Eye (tissue), 1 donor: ENCODE results near the gene GPATCH8.
"Not testable (repeated sequence)": the region's sequence is repeated elsewhere in the genome, so short reads cannot be mapped to it uniquely, and the experiment has no call there.

Source experiments
- DNase-seq: peaks from one replicate; pipeline ENCODE4 v3.0.0-alpha.2; 2015

GPATCH8 gene

GRCh38 chr17:44503147-44504029 lies at the start of gene GPATCH8:
Gene GPATCH8 (minus strand): TSS chr17:44503406. CDS start chr17:44503370, 36 bp downstream.
- peak; percentile 97 for DNase-seq

DNA sequence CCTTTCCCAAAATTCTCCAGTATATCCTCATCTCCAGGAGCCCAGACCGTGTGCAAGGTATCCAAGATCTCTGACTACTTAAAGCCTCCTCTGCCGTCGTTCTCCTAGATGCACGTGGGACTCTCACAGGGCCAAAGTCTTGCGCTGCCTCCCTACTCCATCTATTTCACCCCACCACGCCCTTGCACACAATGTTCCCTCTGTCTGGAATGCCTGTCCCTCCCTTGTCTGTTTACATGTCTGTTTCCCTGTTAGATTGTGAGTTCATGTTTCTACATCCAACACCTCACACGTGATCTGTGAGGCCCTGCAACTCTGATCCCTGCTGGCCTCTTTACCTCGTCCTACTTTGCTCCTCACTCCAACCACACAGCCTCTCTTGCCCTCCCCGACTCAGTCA lies 49.2 kb upstream of the GPATCH8 start:
- no peak for DNase-seq

GRCh38 chr17:44549686-44550085 lies 46.5 kb upstream of the GPATCH8 start:
- peak; percentile 79 for DNase-seq

GRCh38 chr17:44548376-44549230 lies 45.4 kb upstream of the GPATCH8 start:
- DNase-seq = peak; percentile 22

- peak; percentile 86 for DNase-seq
Measured at GRCh38 chr17:44547625-44548267, 44.5 kb upstream of the GPATCH8 start.

GRCh38 chr17:44546671-44547606 lies 43.7 kb upstream of the GPATCH8 start:
- DNase-seq = peak; percentile 19

GRCh38 chr17:44543905-44544523 lies 40.8 kb upstream of the GPATCH8 start:
- no peak for DNase-seq

DNA sequence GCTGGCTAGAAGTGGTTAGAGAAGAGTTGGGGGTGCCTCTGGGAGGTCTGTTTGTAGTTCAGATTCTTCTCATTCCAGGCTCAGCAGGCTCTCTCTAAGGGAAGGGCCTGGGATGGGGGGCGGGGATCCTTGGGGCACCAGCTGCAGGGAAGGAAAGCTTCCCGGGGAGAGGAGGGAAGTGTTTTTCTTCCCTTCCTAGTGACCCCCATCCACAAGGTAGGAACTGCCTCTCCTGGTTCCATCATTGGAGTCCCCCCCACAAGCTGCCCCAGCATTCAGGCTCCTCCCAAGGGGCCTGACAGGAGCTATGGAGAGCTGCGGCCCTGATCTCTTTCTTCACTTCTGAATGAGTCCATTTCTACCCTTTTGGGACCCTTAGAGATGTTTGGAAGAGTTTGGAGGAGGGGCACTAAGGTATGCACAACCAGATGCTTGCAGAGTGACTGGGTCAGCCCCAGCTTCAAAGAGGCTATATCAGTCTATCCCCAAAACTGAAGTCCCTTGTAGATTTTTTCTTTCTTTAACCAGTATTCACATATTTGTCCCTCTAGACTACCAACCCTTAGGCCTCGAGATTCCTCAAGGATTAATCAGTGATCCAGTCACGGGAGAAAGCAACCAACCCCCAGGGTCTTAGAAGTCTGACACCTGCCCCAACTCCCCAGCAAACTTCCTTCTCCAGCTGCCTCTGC lies 40.2 kb upstream of the GPATCH8 start:
- DNase-seq = peak; percentile 92

- peak; percentile 72 for DNase-seq
Measured at GRCh38 chr17:44541884-44542581, 38.8 kb upstream of the GPATCH8 start.

DNA sequence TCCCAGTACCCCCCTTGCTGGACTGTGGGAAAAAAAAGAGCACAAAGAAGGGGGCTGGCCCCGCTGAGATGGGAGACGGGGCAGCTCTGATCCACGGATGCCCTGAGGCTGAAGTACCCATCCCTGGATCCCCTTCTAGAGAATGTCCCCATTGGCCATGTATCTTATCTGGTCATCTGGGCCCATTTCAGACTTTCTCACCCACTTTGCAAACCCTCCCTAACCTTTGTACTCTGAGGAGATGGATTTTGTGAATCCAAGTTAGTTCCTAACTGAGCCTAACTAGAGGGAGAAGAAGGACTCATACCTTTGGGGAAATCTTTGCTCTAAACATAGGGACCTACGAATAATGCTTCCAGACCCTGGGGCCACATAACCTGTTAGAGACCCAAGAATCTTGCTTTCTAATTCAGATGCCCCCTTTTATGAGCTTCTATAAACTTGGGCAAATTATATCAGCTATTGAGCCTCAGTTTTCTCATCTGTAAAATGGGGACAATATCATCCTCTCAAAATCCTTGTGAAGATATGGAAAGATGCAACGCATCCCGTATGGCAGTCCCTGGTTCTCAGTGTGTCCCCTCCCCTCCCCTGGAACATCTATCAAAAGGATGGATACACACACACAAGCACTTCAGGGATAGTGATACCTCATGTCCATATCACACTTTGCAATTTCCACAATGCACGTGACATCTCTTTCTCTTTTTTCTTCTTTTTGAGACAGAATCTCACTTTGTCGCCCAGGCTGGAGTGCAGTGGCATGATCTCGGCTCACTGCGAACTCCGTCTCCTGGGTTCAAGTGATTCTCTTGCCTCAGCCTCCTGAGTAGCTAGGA lies 37.3 kb upstream of the GPATCH8 start:
- DNase-seq = peak; percentile 15

- peak; percentile 83 for DNase-seq
Measured at GRCh38 chr17:44539673-44540072, 36.5 kb upstream of the GPATCH8 start.

DNA sequence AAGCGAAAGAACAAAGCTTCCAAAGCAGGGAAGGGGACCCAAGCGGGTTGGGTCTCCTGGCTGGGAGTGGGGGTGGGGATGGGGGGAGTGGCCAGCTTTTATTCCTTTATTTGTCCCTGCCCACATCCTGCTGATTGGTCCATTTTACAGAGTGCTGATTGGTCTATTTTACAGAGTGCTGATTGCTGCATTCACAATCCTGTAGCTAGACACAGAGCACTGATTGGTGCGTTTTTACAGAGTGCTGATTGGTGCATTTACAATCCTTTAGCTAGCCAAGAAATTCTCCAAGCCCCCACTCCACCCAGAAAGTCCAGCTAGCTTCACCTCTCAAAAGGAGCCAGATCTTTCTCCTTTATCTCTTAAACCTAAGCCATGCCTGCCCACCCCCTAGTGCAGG lies 34.7 kb upstream of the GPATCH8 start:
- DNase-seq = not testable (repeated sequence)

- DNase-seq = peak; percentile 47
Measured at GRCh38 chr17:44536090-44536953, 33.1 kb upstream of the GPATCH8 start.

GRCh38 chr17:44533533-44534246 lies 30.5 kb upstream of the GPATCH8 start:
- peak; percentile 97 for DNase-seq

GRCh38 chr17:44530896-44531418 lies 27.8 kb upstream of the GPATCH8 start:
- no peak for DNase-seq

- DNase-seq = no peak
Measured at GRCh38 chr17:44529864-44530263, 26.7 kb upstream of the GPATCH8 start.

DNA sequence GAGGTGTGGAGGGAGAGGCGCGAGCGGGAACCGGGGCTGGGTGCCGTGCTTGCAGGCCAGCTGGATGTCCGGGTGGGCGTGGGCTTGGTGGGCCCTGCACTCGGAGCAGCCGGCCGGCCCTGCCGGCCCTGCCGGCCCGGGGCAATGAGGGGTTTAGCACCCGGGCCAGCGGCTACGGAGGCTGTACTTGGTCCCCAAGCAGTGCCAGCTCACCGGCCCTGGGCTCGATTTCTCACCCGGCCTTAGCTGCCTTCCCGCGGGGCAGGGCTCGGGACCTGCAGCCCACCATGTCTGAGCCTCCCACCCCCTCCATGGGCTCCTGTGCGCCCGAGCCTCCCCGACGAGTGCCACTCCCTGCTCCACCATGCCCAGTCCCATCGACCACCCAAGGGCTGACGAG lies 24.7 kb upstream of the GPATCH8 start:
- DNase-seq = no peak
